Neural progenitor cell (in vitro differentiated cells): Measurements from ENCODE around the gene FCAR.

Experiments used
- EZH2 ChIP-seq: fragments of 200-600 bp; sonication (generic); IDR thresholded peaks from 2 replicates; pipeline ENCODE4 v1.6.1; 2017; ENCODE audit warnings: antibody characterized with exemption, mild to moderate bottlenecking, moderate library complexity
- EZH2phosphoT487 ChIP-seq: fragments of 200-600 bp; sonication (generic); IDR thresholded peaks from 2 replicates; pipeline ENCODE4 v1.6.1; 2017; ENCODE audit warnings: antibody characterized with exemption
- TF ChIP-seq, protein P1 (sequence below): fragments of 200-600 bp; sonication (generic); IDR thresholded peaks from 2 replicates; pipeline ENCODE4 v1.5.1; 2017; ENCODE audit warnings: antibody characterized with exemption, mild to moderate bottlenecking

DNA sequence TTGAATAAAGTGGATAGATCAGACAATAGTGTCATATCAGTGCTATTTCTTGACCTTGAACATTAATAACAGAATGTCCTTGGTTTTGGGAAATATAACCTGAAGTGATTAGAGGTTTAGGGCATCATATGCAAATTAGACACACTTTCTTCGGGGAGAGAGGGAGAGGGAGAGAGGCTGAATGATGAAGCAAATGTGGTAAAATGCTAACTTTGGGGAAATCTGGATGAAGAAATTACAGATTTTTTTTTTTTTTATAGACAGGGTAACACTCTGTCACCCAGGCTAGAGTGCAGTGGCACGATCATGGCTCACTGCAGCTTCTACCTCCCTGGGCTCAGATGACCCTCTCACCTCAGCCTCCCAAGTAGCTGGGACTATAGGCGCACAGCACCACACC is 28.0 kb downstream of the FCAR start:
- TF ChIP-seq, protein P1, sequence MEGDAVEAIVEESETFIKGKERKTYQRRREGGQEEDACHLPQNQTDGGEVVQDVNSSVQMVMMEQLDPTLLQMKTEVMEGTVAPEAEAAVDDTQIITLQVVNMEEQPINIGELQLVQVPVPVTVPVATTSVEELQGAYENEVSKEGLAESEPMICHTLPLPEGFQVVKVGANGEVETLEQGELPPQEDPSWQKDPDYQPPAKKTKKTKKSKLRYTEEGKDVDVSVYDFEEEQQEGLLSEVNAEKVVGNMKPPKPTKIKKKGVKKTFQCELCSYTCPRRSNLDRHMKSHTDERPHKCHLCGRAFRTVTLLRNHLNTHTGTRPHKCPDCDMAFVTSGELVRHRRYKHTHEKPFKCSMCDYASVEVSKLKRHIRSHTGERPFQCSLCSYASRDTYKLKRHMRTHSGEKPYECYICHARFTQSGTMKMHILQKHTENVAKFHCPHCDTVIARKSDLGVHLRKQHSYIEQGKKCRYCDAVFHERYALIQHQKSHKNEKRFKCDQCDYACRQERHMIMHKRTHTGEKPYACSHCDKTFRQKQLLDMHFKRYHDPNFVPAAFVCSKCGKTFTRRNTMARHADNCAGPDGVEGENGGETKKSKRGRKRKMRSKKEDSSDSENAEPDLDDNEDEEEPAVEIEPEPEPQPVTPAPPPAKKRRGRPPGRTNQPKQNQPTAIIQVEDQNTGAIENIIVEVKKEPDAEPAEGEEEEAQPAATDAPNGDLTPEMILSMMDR, result no peak
- TF ChIP-seq EZH2phosphoT487, result no peak
- no peak for TF ChIP-seq EZH2
